TTC549 (cell line): ENCODE data around the gene KTN1.

Experiments
- FAIRE-seq: peaks from 2 replicates; lab custom pipeline; 2012; peaks lifted over from hg19 to GRCh38; lab: Jason Lieb, UNC

Gene KTN1

GRCh38 chr14:55609681-55610080, 29.7 kb downstream of the KTN1 start:
- no peak for FAIRE-seq

- FAIRE-seq = no peak
These were observed 30.8 kb downstream of the KTN1 start for GRCh38 chr14:55610713-55611370.

GRCh38 chr14:55611859-55612258, 31.9 kb downstream of the KTN1 start:
- FAIRE-seq = no peak

- no peak for FAIRE-seq
These were observed 34.3 kb downstream of the KTN1 start for GRCh38 chr14:55614304-55614703.

DNA sequence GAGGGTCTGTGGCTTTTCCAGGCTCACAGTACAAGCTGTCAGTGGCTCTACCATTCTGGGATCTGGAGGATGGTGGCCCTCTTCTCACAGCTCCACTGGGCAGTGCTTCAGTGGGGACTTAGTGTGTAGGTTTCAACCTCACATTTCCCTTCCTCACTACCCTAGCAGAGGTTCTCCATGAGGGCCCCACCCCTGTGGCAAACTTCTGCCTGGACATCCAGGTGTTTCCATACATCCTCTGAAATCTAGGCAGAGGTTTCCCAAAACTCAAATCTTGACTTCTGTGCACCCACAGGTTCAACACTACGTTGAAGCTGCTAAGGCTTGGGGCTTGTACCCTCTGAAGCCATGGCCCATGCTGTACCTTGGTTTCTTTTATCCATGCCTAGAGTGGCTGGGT, 40.3 kb downstream of the KTN1 start:
- FAIRE-seq = no peak

DNA sequence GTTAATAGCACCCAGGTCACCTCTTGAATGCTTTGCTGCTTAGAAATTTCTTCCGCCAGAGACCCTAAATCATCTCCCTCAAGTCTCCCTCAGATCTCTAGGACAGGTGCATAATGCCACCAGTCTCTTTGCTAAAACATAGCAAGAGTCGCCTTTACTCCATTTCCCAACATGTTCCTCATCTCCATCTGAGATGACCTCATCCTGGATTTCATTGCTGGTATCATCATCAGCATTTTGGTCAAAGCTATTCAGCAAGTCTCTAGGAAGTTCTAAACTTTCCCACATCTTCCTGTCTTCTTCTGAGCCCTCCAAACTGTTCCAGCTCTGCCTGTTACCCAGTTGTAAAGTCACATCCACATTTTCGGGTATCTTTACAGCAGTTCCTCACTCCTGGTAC, 41.0 kb downstream of the KTN1 start:
- no peak for FAIRE-seq

GRCh38 chr14:55621391-55621790, 41.4 kb downstream of the KTN1 start:
- FAIRE-seq = no peak

GRCh38 chr14:55624913-55625312, 44.9 kb downstream of the KTN1 start:
- FAIRE-seq = no peak

DNA sequence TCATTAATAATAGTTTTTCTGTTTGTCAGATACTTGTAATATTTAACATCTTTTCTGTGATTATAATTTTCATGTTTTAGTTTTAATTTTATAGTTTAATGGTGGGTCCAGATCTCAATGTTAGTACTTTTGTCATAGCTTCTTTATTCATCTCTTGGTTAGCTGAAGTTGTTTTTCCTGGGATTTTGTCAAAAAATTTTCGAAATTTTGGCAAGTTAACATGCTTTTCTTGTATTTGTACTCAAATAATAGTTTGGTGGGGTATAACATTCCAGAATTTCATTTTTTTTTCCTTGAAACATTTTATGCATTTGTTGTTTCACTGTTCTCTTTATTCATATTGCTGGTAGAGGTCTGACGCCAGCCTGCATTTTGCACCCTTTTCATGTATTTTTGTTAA, 45.5 kb downstream of the KTN1 start:
- FAIRE-seq = no peak

- no peak for FAIRE-seq
These were observed 46.1 kb downstream of the KTN1 start for GRCh38 chr14:55626131-55626530.

DNA sequence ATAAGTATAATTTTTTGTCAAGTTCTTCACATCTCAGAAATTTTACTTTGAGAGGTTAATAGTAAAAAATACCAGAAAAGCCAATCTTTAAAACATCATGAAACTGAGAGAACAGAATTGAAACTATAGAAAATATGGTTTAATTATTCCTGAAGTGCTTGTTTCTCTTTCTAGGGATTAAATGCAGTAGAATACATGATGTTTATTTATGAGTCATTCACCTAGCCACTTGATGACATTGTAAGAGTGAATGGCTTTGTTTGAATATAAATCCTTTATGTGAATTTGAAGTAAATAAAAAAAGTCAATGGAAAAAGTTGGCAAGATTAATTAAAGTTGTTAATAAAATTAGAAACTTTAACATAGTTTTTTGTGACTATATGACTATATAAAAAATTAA, 48.4 kb downstream of the KTN1 start:
- no peak for FAIRE-seq

DNA sequence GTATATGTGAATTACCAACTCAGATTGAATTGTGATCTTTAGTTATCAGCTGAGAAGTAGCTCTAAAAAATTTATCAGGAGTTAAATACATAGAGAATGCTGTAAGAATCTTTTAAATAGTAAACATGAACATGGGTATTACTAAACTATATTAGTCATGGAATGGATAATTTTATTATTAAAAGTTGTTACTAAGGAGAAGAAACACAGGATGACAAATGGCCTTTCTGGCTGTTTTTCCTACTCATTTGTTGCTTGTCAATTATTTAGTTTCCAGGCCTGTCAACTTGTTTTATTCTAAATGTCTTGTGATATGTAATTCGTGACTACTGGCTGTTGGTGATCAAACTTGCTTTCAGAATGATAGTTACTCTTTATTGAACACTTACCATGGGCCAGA, 58.7 kb downstream of the KTN1 start:
- no peak for FAIRE-seq

GRCh38 chr14:55641290-55641689, 61.3 kb downstream of the KTN1 start:
- no peak for FAIRE-seq

- no peak for FAIRE-seq
These were observed 61.9 kb downstream of the KTN1 start for GRCh38 chr14:55641954-55642353.

GRCh38 chr14:55645145-55645544, 65.1 kb downstream of the KTN1 start:
- no peak for FAIRE-seq

DNA sequence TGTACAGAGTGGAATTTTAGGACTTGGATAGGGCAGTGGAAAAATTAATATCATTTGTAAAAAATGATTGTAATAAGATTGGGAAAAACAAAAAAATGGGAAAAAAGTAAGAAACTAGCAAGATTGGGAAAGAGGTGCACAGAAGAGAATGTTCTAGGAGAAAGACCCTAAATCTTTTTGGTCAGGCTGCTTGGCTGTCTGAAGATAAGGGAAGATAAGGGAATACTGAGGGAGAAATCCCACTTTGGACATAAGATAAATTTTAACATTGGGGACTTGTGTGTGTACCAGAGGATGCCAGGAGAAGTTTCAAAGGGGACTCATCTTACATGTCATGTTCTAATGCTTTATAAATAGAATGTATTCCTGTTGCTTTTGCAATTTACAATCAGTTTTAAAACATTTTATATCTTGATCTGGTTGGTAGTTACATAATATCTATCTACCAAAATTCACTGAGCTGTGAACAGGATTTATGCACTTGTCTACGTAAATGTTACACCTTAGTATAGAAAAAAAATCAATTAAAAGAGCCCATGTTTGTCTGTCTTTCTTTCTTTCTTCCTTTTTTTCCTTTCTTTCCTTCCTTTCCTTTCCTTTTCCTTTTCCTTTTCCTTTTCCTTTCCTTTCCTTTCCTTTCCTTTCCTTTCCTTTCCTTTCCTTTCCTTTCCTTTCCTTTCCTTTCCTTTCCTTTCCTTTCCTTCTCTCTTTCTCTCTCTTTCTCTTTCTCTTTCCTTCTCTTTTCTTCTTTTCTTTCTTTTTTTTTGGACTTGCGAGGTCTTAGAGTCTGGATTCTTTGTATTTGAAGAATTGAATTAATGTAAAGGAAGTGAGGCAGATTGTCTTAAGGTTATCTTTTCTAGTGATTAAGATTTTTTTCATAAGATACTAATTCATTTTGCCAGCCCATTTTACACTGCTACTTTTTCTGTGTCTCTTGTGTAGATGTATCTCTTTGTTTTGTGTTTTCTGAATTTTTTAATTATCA, 66.1 kb downstream of the KTN1 start:
- no peak for FAIRE-seq

- FAIRE-seq = no peak
These were observed 71.0 kb downstream of the KTN1 start for GRCh38 chr14:55650992-55651391.

DNA sequence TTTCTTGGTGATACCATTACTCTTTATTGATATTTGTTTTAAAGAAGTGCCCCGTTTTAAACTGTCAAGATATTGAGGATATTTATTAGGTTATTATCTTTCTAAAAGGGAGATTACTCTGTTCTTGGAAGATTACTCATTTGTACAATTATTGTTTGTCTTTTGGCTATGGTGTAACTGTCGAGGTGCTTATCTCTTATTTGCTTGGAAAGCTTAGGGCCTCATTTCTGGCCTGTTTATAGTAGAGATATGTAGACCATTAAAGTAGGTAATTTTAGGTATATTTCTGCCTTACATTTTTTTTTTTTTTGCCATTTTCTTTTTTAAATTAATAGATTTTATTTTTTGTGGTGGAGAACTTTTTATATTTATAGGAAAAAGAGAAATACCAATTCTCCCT, 74.2 kb downstream of the KTN1 start:
- FAIRE-seq = no peak

- no peak for FAIRE-seq
These were observed 81.0 kb downstream of the KTN1 start for GRCh38 chr14:55661029-55661428.

DNA sequence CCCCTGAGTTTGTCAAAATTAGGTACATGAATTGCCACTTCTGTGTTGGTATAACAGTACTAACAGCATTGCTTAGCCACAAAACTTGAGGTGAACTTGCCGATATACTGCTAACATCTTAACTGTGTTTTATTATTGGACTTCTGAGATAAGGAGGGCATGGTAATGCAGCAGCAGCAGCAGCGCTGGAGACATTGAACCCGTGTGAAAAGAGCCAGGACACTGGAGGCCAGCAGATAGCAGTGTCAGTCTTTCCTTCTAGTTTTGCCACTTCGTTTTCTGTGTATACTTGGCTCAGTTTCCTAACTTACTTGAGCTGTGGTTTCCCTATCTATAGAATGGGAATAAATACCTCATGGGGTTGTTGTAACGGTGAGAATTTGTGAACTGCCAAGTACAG, 82.7 kb downstream of the KTN1 start:
- no peak for FAIRE-seq

DNA sequence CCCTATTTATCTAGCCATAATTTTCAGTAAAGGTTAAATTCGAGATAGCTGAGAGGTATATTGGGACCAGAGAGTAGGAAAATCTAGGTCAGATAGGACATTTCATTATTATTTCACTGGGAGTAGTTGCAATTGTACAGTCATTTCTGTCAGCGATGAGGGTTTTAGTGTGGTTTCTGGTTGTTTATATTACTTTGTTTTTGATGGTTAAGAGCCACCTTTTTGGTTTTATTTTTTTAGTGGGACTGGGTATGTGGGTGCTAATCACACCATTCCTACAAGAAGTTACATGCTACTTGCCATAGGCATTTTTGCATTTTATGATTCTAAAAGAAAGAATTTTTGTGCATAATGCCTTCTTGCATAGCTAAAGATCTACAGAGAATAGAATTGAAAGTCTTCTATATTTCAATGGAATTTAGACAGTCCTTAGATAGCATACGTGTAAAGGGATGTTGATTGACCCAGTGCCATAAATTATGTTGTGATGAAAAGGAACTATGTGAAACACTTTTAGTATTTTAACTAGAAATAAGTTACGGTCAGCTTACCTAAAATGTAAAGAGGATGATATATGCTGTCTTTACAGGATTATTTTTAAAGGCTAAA, 85.2 kb downstream of the KTN1 start:
- FAIRE-seq = no peak

GRCh38 chr14:55667801-55668200, 87.8 kb downstream of the KTN1 start:
- no peak for FAIRE-seq

DNA sequence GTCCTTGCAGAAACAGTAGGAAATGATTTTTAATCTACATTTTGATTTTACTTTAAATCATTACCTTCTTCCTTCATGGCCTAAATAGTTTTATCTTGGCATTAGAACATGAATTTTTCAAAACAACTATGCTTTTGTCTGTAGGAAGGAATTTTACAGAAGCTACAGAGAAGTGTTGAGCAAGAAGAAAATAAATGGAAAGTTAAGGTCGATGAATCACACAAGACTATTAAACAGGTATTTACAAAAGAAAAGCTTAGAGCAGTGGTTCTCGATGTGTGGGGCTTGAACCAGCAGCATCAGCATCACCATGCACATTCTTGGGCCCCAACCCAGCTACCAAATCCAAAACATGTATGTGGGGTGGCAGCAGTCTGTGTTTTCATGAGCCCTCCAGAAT, 91.6 kb downstream of the KTN1 start:
- FAIRE-seq = no peak
